K562 (cell line): ENCODE measurements around the gene ALOX12B. TPM values are rescaled to one million over a fixed set of nuclear protein-coding genes. Genes with fewer than 3 reads are reported as not detected.

Source experiments
- ATAC-seq: fragments of 200-7000 bp; cut with Tn5 transposase; 3 replicates; pipeline ENCODE4 v1.9.1; 2020; ENCODE audit warnings: moderate library complexity
- BruUV-seq: library from RNA; stranded (reverse); fragments of 400-500 nt; replicated peaks from 2 replicates; lab custom pipeline; 2021; lab: Mats Ljungman, UMichigan
- CTCF ChIA-PET: fragments of 300-600 bp; formaldehyde crosslinking; extraction: SDS; loops from one replicate; lab custom pipeline; 2021; ENCODE audit warnings: low intra/inter-chr PET ratio; lab: Yijun Ruan, JAX
- POLR2A ChIA-PET: fragments of 300-600, 350-650 bp; sonication (Branson Sonifier 250); formaldehyde crosslinking; extraction: SDS; loops from one replicate; lab custom pipeline; 2021; ENCODE audit warnings: antibody characterized with exemption, inconsistent platforms; lab: Yijun Ruan, JAX
- DNase-seq, 4 experiments: peaks; one replicate each; pipeline versions ENCODE4 v3.0.0 to v3.0.0-alpha.2; 2011 to 2018; ENCODE audit warnings: low spot score in 3 of 4, mixed read lengths in 3 of 4; ENCODE audit errors: extremely low read depth in 1 of 4
- FAIRE-seq: peaks from 2 replicates; lab custom pipeline; 2011; peaks lifted over from hg19 to GRCh38; lab: Jason Lieb, UNC
- H2AFZ ChIP-seq: 2 replicates; pipeline ENCODE4 v1.6.0; 2011; ENCODE audit warnings: low read depth, low read length, control low read depth, inconsistent platforms
- H3K27ac ChIP-seq: fragments of 200-600 bp; 3 replicates; pipeline ENCODE4 v1.8.0; 2011; ENCODE audit warnings: low read depth, mild to moderate bottlenecking, control low read depth, inconsistent platforms, low read length, moderate library complexity, mixed read lengths; ENCODE audit errors: extremely low read depth
- H3K27me3 ChIP-seq, 2 experiments: fragments of 300-600 bp in 1 of 2; 2 replicates in 1 of 2; 3 replicates in 1 of 2; pipeline versions ENCODE4 v1.6.0 to v1.8.0; 2011; ENCODE audit warnings: inconsistent platforms in 2 of 2, low read length in 2 of 2, mild to moderate bottlenecking in 1 of 2, mixed read lengths in 1 of 2, moderate library complexity in 1 of 2; ENCODE audit not compliant: control insufficient read depth in 2 of 2, insufficient read depth in 2 of 2
- H3K36me3 ChIP-seq: fragments of 300-600 bp; 3 replicates; pipeline ENCODE4 v1.8.0; 2011; ENCODE audit warnings: mild to moderate bottlenecking, low read length, inconsistent platforms; ENCODE audit not compliant: control insufficient read depth, insufficient read depth
- H3K4me1 ChIP-seq, 2 experiments: fragments of 200-600 bp in 1 of 2; replicated peaks in 1 of 2; 2 replicates in 1 of 2; 3 replicates in 1 of 2; pipeline versions ENCODE4 v1.5.1 to v1.8.0; 2011; ENCODE audit warnings: inconsistent platforms in 2 of 2, low read length in 2 of 2, mild to moderate bottlenecking in 1 of 2, mixed read lengths in 1 of 2, moderate library complexity in 1 of 2; ENCODE audit not compliant: control insufficient read depth in 2 of 2, insufficient read depth in 2 of 2
- H3K4me2 ChIP-seq: 2 replicates; pipeline ENCODE4 v1.6.1; 2011; ENCODE audit warnings: low read length, control low read depth, inconsistent platforms, mixed read lengths; ENCODE audit not compliant: insufficient read depth
- H3K4me3 ChIP-seq: fragments of 200-600 bp; sonication (generic), shearing (Covaris generic); 2 replicates; pipeline ENCODE4 v1.5.1; 2016; ENCODE audit warnings: control low read depth, inconsistent platforms
- H3K79me2 ChIP-seq: fragments of 200-600 bp; 3 replicates; pipeline ENCODE4 v1.8.0; 2011; ENCODE audit warnings: low read length, inconsistent platforms; ENCODE audit not compliant: control insufficient read depth, insufficient read depth
- H3K9ac ChIP-seq, 2 experiments: 2 replicates each; pipeline versions ENCODE4 v1.6.0 to v1.6.1; 2011; ENCODE audit warnings: low read depth in 2 of 2, low read length in 2 of 2, control low read depth in 1 of 2, inconsistent platforms in 1 of 2, mild to moderate bottlenecking in 1 of 2, mixed read lengths in 1 of 2; ENCODE audit not compliant: insufficient read depth in 1 of 2
- H3K9me1 ChIP-seq: one replicate; pipeline ENCODE4 v1.6.0; 2011; ENCODE audit warnings: inconsistent platforms, mild to moderate bottlenecking, low read length, moderate library complexity; ENCODE audit not compliant: control insufficient read depth, insufficient read depth
- H3K9me3 ChIP-seq: replicated peaks from 2 replicates; pipeline ENCODE4 v1.5.1; 2011; ENCODE audit warnings: low read depth, low read length, inconsistent platforms; ENCODE audit not compliant: control insufficient read depth, insufficient read depth
- H4K20me1 ChIP-seq: replicated peaks from 2 replicates; pipeline ENCODE4 v1.6.1; 2011; ENCODE audit warnings: low read length, inconsistent platforms, mixed read lengths; ENCODE audit not compliant: control insufficient read depth, insufficient read depth
- ARID2 ChIP-seq: fragments of 450-650 bp; IDR thresholded peaks from 2 replicates; pipeline ENCODE4 v1.6.1; 2017; ENCODE audit warnings: antibody characterized with exemption, mild to moderate bottlenecking
- DPF2 ChIP-seq: fragments of 450-650 bp; IDR thresholded peaks from 2 replicates; pipeline ENCODE4 v1.6.1; 2016
- MTA3 ChIP-seq: fragments of 450-650 bp; formaldehyde crosslinking; IDR thresholded peaks from 2 replicates; pipeline ENCODE4 v1.6.1; 2017; ENCODE audit warnings: mild to moderate bottlenecking, borderline replicate concordance
- NR1H2 ChIP-seq: sonication (generic); formaldehyde crosslinking; IDR thresholded peaks from 2 replicates; pipeline ENCODE4 v1.4.0; 2020; ENCODE audit warnings: mild to moderate bottlenecking, missing genetic modification reagents
- NR2C2 ChIP-seq, 2 experiments: fragments of 200-800 bp in 1 of 2; sonication (Bioruptor generic) in 1 of 2; sonication (generic) in 1 of 2; formaldehyde crosslinking in 1 of 2; IDR thresholded peaks; 2 replicates each; pipeline versions ENCODE4 v1.6.1 to v1.8.0; 2016 to 2022; ENCODE audit warnings: mild to moderate bottlenecking in 1 of 2, missing compliant biosample characterization in 1 of 2, missing genetic modification characterization in 1 of 2, missing genetic modification reagents in 1 of 2
- NRF1 ChIP-seq, 2 experiments: fragments of 450-650 bp; IDR thresholded peaks in 1 of 2; conservative IDR thresholded peaks in 1 of 2; 2 replicates each; pipeline ENCODE4 v1.6.1; 2014; ENCODE audit warnings: mild to moderate bottlenecking in 2 of 2
- RAD21 ChIP-seq, 2 experiments: fragments of 250-450 bp in 1 of 2; fragments of 450-650 bp in 1 of 2; sonication (Bioruptor Pico) in 1 of 2; formaldehyde crosslinking in 1 of 2; IDR thresholded peaks in 1 of 2; conservative IDR thresholded peaks in 1 of 2; 2 replicates each; pipeline versions ENCODE4 v1.4.0 to v1.8.0; 2020 to 2022; ENCODE audit warnings: mild to moderate bottlenecking in 2 of 2, moderate library complexity in 1 of 2
- RAD51 ChIP-seq: fragments of 450-650 bp; IDR thresholded peaks from 2 replicates; pipeline ENCODE4 v1.7.1; 2016; ENCODE audit warnings: low read depth, mild to moderate bottlenecking, borderline replicate concordance
- RB1 ChIP-seq: fragments of 450-650 bp; IDR thresholded peaks from 2 replicates; pipeline ENCODE4 v1.6.1; 2017; ENCODE audit warnings: low read depth, mild to moderate bottlenecking
- RBBP5 ChIP-seq: fragments of 200-600 bp; sonication (generic); IDR thresholded peaks from 2 replicates; pipeline ENCODE4 v1.6.1; 2012; ENCODE audit warnings: borderline replicate concordance, mild to moderate bottlenecking, low read length, control low read depth, inconsistent platforms; ENCODE audit not compliant: insufficient read depth, poor library complexity, severe bottlenecking
- RBFOX2 ChIP-seq: fragments of 200-400 bp; formaldehyde crosslinking; IDR thresholded peaks from 2 replicates; pipeline ENCODE4 v1.6.1; 2017; ENCODE audit warnings: low read depth, mild to moderate bottlenecking, low read length, moderate library complexity
- SMC3 ChIP-seq: conservative IDR thresholded peaks from 2 replicates; pipeline ENCODE4 v1.6.1; 2011; ENCODE audit warnings: low read depth, low read length, improper control_type of control experiment; ENCODE audit not compliant: insufficient read depth
- TCF7L2 ChIP-seq: fragments of 150-350 bp; IDR thresholded peaks from 2 replicates; pipeline ENCODE4 v1.6.1; 2016; ENCODE audit warnings: low read depth, mild to moderate bottlenecking, low read length, moderate library complexity
- USF1 ChIP-seq: sonication (generic); formaldehyde crosslinking; IDR thresholded peaks from 2 replicates; pipeline ENCODE4 v1.9.0; 2022; ENCODE audit warnings: mild to moderate bottlenecking, missing genetic modification reagents
- YY1 ChIP-seq, 3 experiments: IDR thresholded peaks; 2 replicates each; pipeline ENCODE4 v1.6.1; 2011; ENCODE audit warnings: low read length in 2 of 3, mild to moderate bottlenecking in 2 of 3, moderate library complexity in 2 of 3, borderline replicate concordance in 1 of 3, control low read depth in 1 of 3, low read depth in 1 of 3; ENCODE audit not compliant: insufficient read depth in 3 of 3, insufficient replicate concordance in 2 of 3, control insufficient read depth in 1 of 3, insufficient read length in 1 of 3; ENCODE audit errors: extremely low read depth in 1 of 3
- ZFX ChIP-seq: sonication (generic); formaldehyde crosslinking; IDR thresholded peaks from 2 replicates; pipeline ENCODE4 v1.8.0; 2022; ENCODE audit warnings: mild to moderate bottlenecking, missing genetic modification reagents, moderate library complexity
- WGBS: fragments of 100-300 bp; shearing (Covaris generic); methylation state at CpG from one replicate; pipeline ENCODE4 v1.1.6; 2016; ENCODE audit warnings: low coverage, mixed read lengths; ENCODE audit not compliant: insufficient coverage; ENCODE audit errors: missing lambda C conversion rate; 5-methylcytosine and 5-hydroxymethylcytosine counted together
- in situ Hi-C: fragments of 300-500 bp; cut with MboI; formaldehyde crosslinking; loops from 4 replicates; pipeline ENCODE4 v1.15.0; 2018; ENCODE audit warnings: inconsistent platforms, mixed read lengths
- intact Hi-C: fragments of 100-400 bp; cut with micrococcal nuclease; formaldehyde crosslinking; loops from 2 replicates; pipeline ENCODE4 v1.14.2; 2022
- polyA plus RNA-seq, 8 experiments: library from polyadenylated mRNA; depleted of rRNA in 4 of 8; stranded (reverse) in 5 of 8; unstranded in 3 of 8; fragments of >200 nt; fragmentation: Nextera tagmentation in 2 of 8; fragmentation: Illumina TruSeq in 1 of 8; extraction: Ambion mirVana in 2 of 8; extraction: Trizol in 1 of 8; gene quantifications; 2 replicates each; pipeline versions ENCODE4 v1.2.1 to v1.2.3, GENCODE V29; 2011 to 2014; ENCODE audit warnings: inconsistent platforms in 1 of 8, missing spikeins in 1 of 8
- total RNA-seq, 7 experiments: library from RNA; depleted of rRNA in 6 of 7; stranded (reverse); fragments of >200 nt in 6 of 7; fragmentation: Illumina TruSeq in 2 of 7; extraction: Trizol in 2 of 7; gene quantifications; 2 replicates each; pipeline versions ENCODE4 v1.2.1 to v1.2.3, GENCODE V29; 2011 to 2021; ENCODE audit warnings: low replicate concordance in 1 of 7

The ALOX12B gene
- total and polyA plus RNA-seq, 9 of the 15 experiments (the other 6 are each of a cell fraction or from before 2014, with no cell fraction given), result not detected

- peak overlapping the region in 1 of 2 experiments; percentile 68; a peak in 2 of 4 replicates for H3K9ac ChIP-seq
- in situ Hi-C loops, result loop anchor here (5.0 kb wide), 1 partner anchor 33 kb away; no protein-coding TSS in a partner anchor
- peaks cover 3 to 10% of the 10 kb centered on the region in 2 experiments; a peak in 3 of 5 replicates for H3K27me3 ChIP-seq
- no peaks in the 10 kb centered on the region for H3K36me3 ChIP-seq
- peaks cover 10 to 19% of the 10 kb centered on the region in 2 experiments; a peak in 4 of 5 replicates for H3K4me1 ChIP-seq
- H3K9me3 ChIP-seq, result no peaks in the 10 kb centered on the region
- intact Hi-C loops, result loop anchor here (1.0 to 5.0 kb wide), 2 partner anchors 17 to 38 kb away; no protein-coding TSS in a partner anchor
- ChIA-PET CTCF (interaction anchor here (0.6 to 4.4 kb wide), 4 partner anchors 16 to 49 kb away, joined by 3 to 24 read pairs (median 11); no protein-coding TSS in a partner anchor), POLR2A (interaction anchor here (0.6 to 0.8 kb wide), 2 partner anchors 25 to 222 kb away, joined by 3 read pairs; no protein-coding TSS in a partner anchor)
- H3K4me3 ChIP-seq, result peak overlapping the region; percentile 38
- no peaks in the 10 kb centered on the region for H3K9me1 ChIP-seq
- H3K79me2 ChIP-seq, result no peaks in the 10 kb centered on the region
- peak; percentile 73 to 81 (median 78) for DNase-seq
- H3K4me2 ChIP-seq, result peak overlapping the region; percentile 80
- no peak overlapping the region for H3K27ac ChIP-seq
- peak overlapping the region; percentile 81 for H2AFZ ChIP-seq
- 1% methylated on average over 25 of the region's 63 CpGs for WGBS
- H4K20me1 ChIP-seq, result no peaks in the 10 kb centered on the region
- FAIRE-seq, result no peak
- no TSS peak for BruUV-seq
- peak; percentile 95 for ATAC-seq
- TF ChIP-seq USF1 (CRISPR knock-in tag) (peak; percentile 46; the same call in 1 of the 2 replicates), RBBP5 (peak; percentile 53), RAD51 (peak; percentile 40; the same call in 1 of the 2 replicates), MTA3 (peak; percentile 55; the same call in 1 of the 2 replicates), NR2C2 (CRISPR knock-in tag; IDR thresholded peaks at IDR 0.05) (no peak), NR2C2 (tag; IDR thresholded peaks at IDR 0.05) (no peak), RAD21 (CRISPR knock-in tag; conservative IDR thresholded peaks at IDR 0.05 in 1 of 2, IDR thresholded peaks at IDR 0.05 in 1 of 2) (peak; percentile 68 to 86), ARID2 (0 out of 2 replicates have a peak, but pooled peaks have one; percentile 33), RBFOX2 (peak; percentile 35; the same call in 1 of the 2 replicates), DPF2 (no peak), TCF7L2 (no peak), NR1H2 (CRISPR knock-in tag) (no peak), ZFX (CRISPR knock-in tag) (peak; percentile 49), SMC3 (peak; percentile 68; the same call in 1 of the 2 replicates), YY1 (IDR thresholded peaks at IDR 0.05; ENCODE audit: borderline replicate concordance in 1 of 3, control insufficient read depth in 1 of 3, extremely low read depth in 1 of 3, insufficient read depth in 3 of 3, insufficient read length in 1 of 3, insufficient replicate concordance in 2 of 3, low read depth in 1 of 3, low read length in 2 of 3) (peak in 1 of 3 experiments; percentile 29), RB1 (peak; percentile 68; the same call in 1 of the 2 replicates), NRF1 (conservative IDR thresholded peaks at IDR 0.05 in 1 of 2, IDR thresholded peaks at IDR 0.05 in 1 of 2) (0 out of 4 replicates have a peak, but pooled peaks of 1 of the 2 experiments have one; percentile 23)
Observed at GRCh38 chr17:8109661-8110455, 22.3 kb upstream of the ALOX12B start.
